Mononuclear cell (primary cell): Measurements from ENCODE around the gene YAE1. TPM values are rescaled to one million over a fixed set of nuclear protein-coding genes. Genes with fewer than 3 reads are reported as not detected.

Source experiments
- H3K27me3 ChIP-seq: 2 replicates; pipeline ENCODE4 v1.6.0; 2011; ENCODE audit warnings: low read length, control low read depth; ENCODE audit not compliant: insufficient read depth
- H3K4me1 ChIP-seq: 2 replicates; pipeline ENCODE4 v1.5.1; 2011; ENCODE audit warnings: mild to moderate bottlenecking, low read length, control low read depth; ENCODE audit not compliant: insufficient read depth
- H3K4me3 ChIP-seq: 2 replicates; pipeline ENCODE4 v1.5.1; 2011; ENCODE audit warnings: mild to moderate bottlenecking, low read length, moderate library complexity
- H3K9me3 ChIP-seq: 2 replicates; pipeline ENCODE4 v1.5.1; 2011; ENCODE audit warnings: low read depth, mild to moderate bottlenecking, control low read depth, low read length
- total RNA-seq: library from RNA; depleted of rRNA; stranded (reverse); fragments of >200 nt; gene quantifications from one replicate; pipeline ENCODE4 v1.2.3, GENCODE V29; 2012

Gene YAE1
- 10.1 TPM for total RNA-seq

GRCh38 chr7:39566023-39566921 is at the start of gene YAE1:
YAE1 (plus strand) TSS chr7:39566404; CDS start chr7:39566419, 15 bp downstream.
- H3K9me3 ChIP-seq: no peaks in the 10 kb centered on the region
- peaks cover 8% of the 10 kb centered on the region for H3K4me1 ChIP-seq
- H3K27me3 ChIP-seq: no peaks in the 10 kb centered on the region
- H3K4me3 ChIP-seq: peak within 1 kb of the TSS; percentile 77

GRCh38 chr7:39516498-39516897 is 49.7 kb upstream of the YAE1 start:
- no peak overlapping the region for H3K4me3 ChIP-seq
- H3K27me3 ChIP-seq: no peaks in the 10 kb centered on the region
- H3K4me1 ChIP-seq: peaks cover 4% of the 10 kb centered on the region
- no peaks in the 10 kb centered on the region for H3K9me3 ChIP-seq

- H3K4me3 ChIP-seq: no peak overlapping the region
- peaks cover 4% of the 10 kb centered on the region for H3K4me1 ChIP-seq
- H3K9me3 ChIP-seq: no peaks in the 10 kb centered on the region
- H3K27me3 ChIP-seq: no peaks in the 10 kb centered on the region
Observed at GRCh38 chr7:39517240-39517639, 49.0 kb upstream of the YAE1 start.

DNA sequence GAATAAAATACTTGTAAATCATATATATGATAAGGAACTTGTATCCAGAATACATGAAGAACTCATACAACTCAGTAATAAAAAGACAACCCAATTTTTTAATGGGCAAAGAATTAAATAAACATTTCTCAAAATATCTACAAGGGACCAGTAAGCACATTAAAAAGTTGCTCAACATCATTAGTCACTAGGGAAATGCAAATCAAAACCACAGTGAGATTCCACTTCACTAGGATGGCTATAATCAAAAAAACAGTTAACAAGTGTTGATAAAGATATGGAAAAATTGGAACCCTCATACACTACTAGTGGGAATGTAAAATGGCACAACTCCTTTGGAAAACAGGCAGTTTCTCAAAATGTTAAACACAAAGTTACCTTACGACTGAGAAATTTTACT is 40.3 kb upstream of the YAE1 start:
- H3K9me3 ChIP-seq: no peaks in the 10 kb centered on the region
- no peaks in the 10 kb centered on the region for H3K4me1 ChIP-seq
- no peak overlapping the region for H3K4me3 ChIP-seq
- no peaks in the 10 kb centered on the region for H3K27me3 ChIP-seq

GRCh38 chr7:39526666-39527065 is 39.5 kb upstream of the YAE1 start:
- H3K27me3 ChIP-seq: no peaks in the 10 kb centered on the region
- H3K4me3 ChIP-seq: no peak overlapping the region
- H3K9me3 ChIP-seq: no peaks in the 10 kb centered on the region
- no peaks in the 10 kb centered on the region for H3K4me1 ChIP-seq

DNA sequence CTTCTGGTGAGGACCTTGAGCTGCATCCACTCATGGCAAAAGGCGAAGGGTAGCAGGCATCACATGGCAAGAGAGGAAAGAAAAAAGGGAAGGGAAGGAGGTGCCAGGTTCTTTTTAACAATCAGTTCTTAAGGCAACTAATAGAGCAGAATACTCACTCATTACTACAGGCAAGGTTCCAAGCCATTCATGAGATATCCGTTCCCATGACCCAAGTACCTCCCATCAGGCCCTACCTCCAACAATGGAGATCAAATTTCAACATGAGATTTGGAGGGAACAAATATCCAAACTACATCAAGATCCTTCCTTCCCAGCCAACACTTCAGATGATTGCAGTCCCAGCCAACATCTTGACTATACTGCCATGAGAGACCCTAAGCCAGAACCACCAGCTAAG is 38.9 kb upstream of the YAE1 start:
- H3K9me3 ChIP-seq: no peaks in the 10 kb centered on the region
- no peaks in the 10 kb centered on the region for H3K27me3 ChIP-seq
- no peak overlapping the region for H3K4me3 ChIP-seq
- no peaks in the 10 kb centered on the region for H3K4me1 ChIP-seq

GRCh38 chr7:39527951-39528350 is 38.3 kb upstream of the YAE1 start:
- no peaks in the 10 kb centered on the region for H3K4me1 ChIP-seq
- no peaks in the 10 kb centered on the region for H3K27me3 ChIP-seq
- H3K4me3 ChIP-seq: no peak overlapping the region
- no peaks in the 10 kb centered on the region for H3K9me3 ChIP-seq

- H3K4me1 ChIP-seq: no peaks in the 10 kb centered on the region
- H3K4me3 ChIP-seq: no peak overlapping the region
- no peaks in the 10 kb centered on the region for H3K27me3 ChIP-seq
- H3K9me3 ChIP-seq: no peaks in the 10 kb centered on the region
Observed at GRCh38 chr7:39528849-39529248, 37.4 kb upstream of the YAE1 start.

- H3K9me3 ChIP-seq: no peaks in the 10 kb centered on the region
- no peak overlapping the region for H3K4me3 ChIP-seq
- no peaks in the 10 kb centered on the region for H3K27me3 ChIP-seq
- H3K4me1 ChIP-seq: no peaks in the 10 kb centered on the region
Observed at GRCh38 chr7:39529582-39529981, 36.6 kb upstream of the YAE1 start.

DNA sequence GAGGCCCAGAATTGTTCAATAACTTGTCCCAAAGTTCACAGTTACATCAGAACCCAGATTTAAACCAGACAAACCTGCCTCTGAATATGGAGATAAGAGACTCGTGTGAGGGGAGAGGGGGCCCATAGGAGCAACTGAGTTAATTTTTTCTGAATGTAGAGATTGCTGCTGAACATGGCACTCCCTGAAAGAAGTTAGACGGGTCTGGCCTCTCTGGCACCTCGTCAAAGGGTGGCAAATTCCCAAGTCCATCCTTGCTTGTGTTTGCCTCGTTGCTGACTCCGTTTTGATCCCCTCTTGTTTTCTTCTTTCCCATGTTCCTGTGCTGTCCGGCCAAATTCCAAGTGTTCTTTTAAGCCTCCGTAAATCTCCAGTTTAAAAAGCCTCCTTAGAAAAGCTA is 35.2 kb upstream of the YAE1 start:
- H3K27me3 ChIP-seq: no peaks in the 10 kb centered on the region
- no peaks in the 10 kb centered on the region for H3K4me1 ChIP-seq
- no peaks in the 10 kb centered on the region for H3K9me3 ChIP-seq
- H3K4me3 ChIP-seq: no peak overlapping the region

DNA sequence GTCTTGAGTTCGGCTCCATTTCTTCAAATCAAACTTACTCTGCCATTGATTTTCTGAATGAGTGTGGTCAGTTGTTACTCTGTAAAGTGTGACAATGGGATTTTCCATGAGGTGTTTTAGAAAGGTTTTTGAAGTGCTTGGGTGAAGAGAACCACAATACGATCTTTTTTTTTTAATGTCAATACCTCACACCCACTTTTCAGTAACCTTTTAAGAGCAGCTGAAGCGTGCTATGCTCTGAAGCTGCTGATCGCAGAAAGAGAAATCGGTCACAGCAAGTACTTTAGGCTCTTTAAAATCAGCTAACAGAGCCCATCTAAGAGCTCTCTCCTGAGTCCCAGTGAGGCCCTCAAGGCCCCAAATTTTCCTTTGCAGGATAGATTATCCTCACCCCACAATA is 34.4 kb upstream of the YAE1 start:
- Histone ChIP-seq H3K4me3 (no peak overlapping the region), H3K9me3 (no peaks in the 10 kb centered on the region), H3K27me3 (no peaks in the 10 kb centered on the region), H3K4me1 (no peaks in the 10 kb centered on the region)

- H3K4me1 ChIP-seq: no peaks in the 10 kb centered on the region
- H3K9me3 ChIP-seq: no peaks in the 10 kb centered on the region
- no peak overlapping the region for H3K4me3 ChIP-seq
- no peaks in the 10 kb centered on the region for H3K27me3 ChIP-seq
Observed at GRCh38 chr7:39532832-39533231, 33.4 kb upstream of the YAE1 start.

- no peaks in the 10 kb centered on the region for H3K4me1 ChIP-seq
- H3K27me3 ChIP-seq: no peaks in the 10 kb centered on the region
- no peaks in the 10 kb centered on the region for H3K9me3 ChIP-seq
- H3K4me3 ChIP-seq: no peak overlapping the region
Observed at GRCh38 chr7:39534599-39534998, 31.6 kb upstream of the YAE1 start.

DNA sequence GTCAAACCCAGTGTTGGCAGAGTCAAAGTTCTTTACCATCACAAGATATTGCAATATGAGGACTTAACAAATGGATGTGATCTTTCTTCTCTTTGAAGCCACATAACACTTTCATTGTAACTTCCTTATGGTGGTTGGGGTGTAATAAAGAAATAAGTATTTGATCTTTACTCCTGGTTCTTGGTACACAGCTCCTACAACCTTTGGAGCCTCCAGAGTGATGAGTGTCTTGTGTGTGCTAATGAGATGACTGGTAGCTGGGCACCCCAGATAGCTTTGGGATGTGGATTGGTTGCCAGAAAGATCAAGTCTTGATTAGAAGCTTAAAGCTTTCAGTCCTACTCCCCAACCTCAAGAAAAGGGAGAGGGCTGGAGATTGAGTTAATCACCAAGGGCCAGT is 31.1 kb upstream of the YAE1 start:
- H3K27me3 ChIP-seq: no peaks in the 10 kb centered on the region
- H3K4me1 ChIP-seq: no peaks in the 10 kb centered on the region
- H3K9me3 ChIP-seq: no peaks in the 10 kb centered on the region
- no peak overlapping the region for H3K4me3 ChIP-seq

- Histone ChIP-seq H3K4me3 (no peak overlapping the region), H3K9me3 (no peaks in the 10 kb centered on the region), H3K4me1 (no peaks in the 10 kb centered on the region), H3K27me3 (no peaks in the 10 kb centered on the region)
Observed at GRCh38 chr7:39535720-39536119, 30.5 kb upstream of the YAE1 start.

- H3K27me3 ChIP-seq: no peaks in the 10 kb centered on the region
- no peak overlapping the region for H3K4me3 ChIP-seq
- H3K9me3 ChIP-seq: no peaks in the 10 kb centered on the region
- H3K4me1 ChIP-seq: no peaks in the 10 kb centered on the region
Observed at GRCh38 chr7:39536951-39537350, 29.3 kb upstream of the YAE1 start.
